M059J (cell line): ENCODE data around the gene ERVH48-1. TPM values are rescaled to one million over a fixed set of nuclear protein-coding genes. Genes with fewer than 3 reads are reported as not detected.
"Not testable (repeated sequence)": the region's sequence is repeated elsewhere in the genome, so short reads cannot be mapped to it uniquely, and the experiment has no call there.

Experiments used
- DNase-seq: peaks from one replicate; pipeline ENCODE4 v3.0.0-alpha.2; 2012; ENCODE audit warnings: low read depth
- total RNA-seq: library from RNA; depleted of rRNA; stranded (reverse); fragments of >200 nt; shearing (Covaris generic); gene quantifications from 2 replicates; pipeline ENCODE4 v1.2.3, GENCODE V29; 2014; rRNA removed

The ERVH48-1 gene
- total RNA-seq = 0.05 TPM in 1 of 2 replicates, not detected in the other

DNA sequence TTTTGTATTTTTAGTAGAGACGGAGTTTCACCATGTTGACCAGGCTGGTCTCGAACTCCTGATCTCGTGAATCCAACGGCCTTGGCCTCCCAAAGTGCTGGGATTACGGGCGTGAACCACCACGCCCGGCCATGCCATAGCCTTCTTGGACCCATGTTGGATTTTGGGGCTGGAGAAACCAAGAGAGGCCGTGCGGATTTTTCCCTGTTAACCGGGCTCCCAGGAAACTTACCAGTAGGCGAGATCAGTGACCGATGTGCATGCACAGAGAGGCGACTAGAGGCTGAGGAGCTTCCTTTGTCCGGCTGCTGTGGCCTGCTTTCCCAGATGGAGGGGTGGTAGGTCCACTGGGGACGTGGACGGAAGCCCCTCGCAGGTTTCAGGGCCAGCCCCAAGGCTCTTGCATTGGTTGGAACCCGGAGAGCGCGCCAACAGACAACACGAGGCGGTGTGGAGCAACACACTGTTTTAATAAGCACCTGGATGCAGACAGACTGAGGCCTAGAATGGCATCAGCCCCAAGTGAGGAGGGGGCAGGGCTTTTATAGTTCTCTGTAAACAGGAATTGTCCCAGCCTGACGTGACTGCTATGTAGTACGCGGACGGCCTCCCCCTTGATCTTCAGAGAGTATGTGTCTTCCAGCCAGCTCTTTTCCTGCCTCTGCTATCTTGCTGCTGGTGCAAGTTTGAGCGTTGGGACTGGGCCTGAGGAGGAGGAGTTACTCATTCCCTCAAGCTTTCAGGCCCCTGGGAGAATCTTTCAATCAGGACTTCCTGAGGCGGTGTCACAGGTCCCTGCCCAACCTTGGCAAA is at the start of gene ERVH48-1:
Gene ERVH48-1 (minus strand): TSS at position 517 of the 813 bp plus-strand sequence. CDS start 6,624 bp downstream, outside the sequence.
- no peak for DNase-seq

DNA sequence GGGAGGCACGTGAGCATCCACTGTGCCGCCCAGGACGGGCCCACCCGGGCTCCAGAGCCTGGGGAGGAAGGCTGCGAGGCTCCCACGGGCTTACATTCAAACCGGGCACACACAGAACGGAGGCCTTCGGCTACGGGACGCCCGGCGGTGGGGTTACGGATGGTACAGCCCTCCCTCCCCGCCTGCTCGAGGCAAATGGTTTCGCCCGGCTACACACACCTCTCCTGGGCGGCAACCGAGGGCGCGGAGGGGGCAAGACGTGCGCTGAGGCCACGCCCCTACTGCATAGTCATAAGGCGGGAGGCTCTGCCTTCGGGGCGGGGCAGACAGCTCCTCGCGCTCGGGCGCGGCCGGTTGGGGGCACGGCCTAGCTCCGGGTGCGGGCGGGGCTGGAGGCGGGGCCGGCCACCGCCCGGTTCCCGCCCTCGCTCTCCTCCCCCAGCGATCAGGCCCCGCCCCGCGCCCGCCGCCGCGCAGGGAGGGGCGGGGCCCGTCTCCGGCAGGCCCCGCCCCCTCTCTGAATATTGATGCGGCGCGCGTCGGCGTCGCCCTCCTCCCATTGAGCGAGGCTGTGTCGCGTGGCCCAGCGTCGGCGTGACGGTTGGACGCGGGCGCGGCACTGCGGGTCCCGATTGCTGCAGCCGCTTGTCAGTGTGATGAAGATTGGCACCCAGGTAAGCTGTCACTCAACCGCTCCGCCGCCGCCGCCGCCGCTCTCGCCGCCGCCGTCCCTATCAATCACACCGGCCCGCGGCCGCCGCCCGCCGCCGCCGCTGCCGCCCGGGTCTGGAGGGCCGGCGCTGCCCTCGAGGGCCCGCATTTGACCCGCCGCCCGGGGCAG is 48.8 kb upstream of the ERVH48-1 start, which contains the start of gene PKNOX1:
Gene PKNOX1 (plus strand): TSS at position 572 of the 841 bp plus-strand sequence. CDS start 29,820 bp downstream, outside the sequence.
- peak; percentile 98 for DNase-seq

DNA sequence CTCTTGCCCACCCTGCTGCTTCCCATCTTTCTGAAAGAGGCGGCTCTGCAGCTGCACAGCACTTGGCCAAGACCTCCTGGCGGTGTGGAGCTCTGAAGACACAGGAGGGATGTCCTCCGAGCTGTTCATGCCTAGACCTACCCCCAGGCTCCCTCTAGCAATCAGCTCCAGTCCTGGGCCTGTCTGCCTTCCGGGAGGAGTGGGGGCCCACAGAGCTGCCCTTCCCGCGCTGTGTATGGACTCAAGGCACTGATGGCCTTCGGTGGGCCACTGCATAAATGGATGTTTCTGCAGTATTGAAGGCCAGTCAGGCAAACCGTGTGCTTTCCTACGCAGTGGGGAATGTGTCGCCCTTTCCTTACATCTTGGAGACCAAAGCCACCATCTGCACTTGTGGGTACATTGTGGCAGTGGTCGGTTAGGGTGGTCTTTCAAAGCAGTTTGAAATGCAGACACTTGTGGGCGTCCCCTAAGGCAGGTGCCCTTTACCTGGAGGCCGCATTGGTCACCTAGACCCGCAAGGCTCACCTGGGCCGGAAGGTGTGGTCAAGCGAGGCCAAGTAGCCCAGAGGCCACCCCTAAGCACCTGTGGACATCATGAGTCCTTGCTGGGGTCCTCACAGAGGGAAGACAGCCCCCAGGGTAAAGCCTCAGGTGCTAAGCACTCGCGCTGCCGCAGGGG is 48.0 kb upstream of the ERVH48-1 start:
- DNase-seq = no peak

DNA sequence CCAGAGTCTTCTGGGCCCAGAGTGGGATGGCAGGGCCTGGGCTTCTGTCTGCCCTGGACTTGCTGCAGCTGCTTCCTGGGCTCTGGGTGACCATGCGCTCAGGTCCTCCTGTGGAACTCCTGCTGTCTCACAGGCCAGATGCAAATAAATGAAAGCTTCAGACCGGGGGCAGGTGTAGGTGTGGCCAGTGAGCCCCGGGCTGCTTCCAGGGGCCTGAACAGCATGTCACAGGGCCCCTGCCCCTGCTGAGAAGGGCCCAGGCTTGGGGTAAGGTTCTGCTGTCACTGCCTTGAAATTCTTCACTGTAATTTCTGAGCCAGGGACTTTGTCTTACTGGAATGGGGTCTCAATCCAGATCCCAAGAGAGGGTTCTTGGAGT is 46.5 kb upstream of the ERVH48-1 start:
- no peak for DNase-seq

DNA sequence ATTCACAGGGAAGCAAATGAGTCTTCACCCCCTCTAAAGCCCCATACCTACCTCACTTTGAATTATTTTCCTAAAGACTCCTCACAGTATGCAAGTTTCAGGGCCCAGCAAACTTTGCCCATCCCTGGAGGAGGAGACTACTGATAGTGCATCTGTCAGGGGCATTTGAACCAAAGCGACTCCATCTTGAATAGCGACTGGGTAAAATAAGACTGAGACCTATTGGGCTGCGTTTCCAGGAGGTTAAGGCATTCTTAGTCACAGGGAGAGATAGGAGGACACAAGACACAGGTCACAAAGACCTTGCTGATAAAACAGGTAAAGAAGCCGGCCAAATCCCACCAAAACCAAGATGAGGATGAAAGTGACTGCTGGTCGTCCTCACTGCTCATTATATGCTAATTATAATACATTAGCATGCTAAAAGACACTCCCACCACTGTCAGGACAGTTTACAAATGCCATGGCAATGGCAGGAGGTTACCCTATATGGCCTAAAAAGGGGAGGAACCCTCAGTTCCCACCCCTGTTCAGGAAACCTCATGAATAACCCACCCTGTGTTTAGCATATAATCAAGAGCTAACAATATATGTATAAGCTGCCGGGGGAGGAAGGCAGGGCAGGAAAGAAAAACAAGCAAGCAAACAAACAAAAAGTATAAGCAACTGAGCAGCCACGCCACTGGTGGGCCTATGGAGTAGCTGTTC is 45.7 kb upstream of the ERVH48-1 start:
- no peak for DNase-seq

DNA sequence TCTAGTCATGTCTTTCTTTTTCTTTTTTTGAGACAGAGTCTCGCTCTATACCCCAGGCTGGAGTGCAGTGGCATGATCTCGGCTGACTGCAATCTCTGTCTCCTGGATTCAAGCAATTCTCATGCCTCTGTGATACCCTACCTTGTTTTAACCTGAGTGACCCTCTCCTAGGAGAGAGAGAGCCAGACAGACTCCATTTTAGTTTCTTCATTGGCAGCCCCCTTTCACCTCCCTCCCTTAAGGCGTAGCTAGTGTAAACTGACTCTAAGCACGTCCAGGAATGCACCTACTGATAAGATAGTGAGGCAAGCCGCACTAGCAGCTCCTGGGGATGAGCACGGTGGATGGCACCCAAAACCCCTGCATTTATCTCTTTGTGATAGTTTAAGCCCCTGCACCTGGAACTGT is 43.8 kb upstream of the ERVH48-1 start:
- no peak for DNase-seq

DNA sequence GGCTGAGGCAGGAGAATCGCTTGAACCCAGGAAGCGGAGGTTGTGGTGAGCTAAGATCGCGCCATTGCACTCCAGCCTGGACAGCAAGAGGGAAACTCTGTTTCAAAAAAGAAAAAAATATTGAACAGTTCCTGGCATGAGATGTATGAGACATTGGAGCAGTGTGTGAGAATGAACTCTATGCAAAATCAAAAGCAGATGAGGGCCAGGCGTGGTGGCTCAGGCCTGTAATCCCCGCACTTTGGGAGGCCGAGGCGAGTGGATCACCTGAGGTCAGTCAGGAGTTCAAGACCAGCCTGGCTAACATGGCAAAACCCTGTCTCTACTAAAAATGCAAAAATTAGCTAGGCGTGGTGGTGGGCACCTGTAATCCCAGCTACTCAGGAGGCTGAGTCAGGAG is 42.2 kb upstream of the ERVH48-1 start:
- not testable (repeated sequence) for DNase-seq

DNA sequence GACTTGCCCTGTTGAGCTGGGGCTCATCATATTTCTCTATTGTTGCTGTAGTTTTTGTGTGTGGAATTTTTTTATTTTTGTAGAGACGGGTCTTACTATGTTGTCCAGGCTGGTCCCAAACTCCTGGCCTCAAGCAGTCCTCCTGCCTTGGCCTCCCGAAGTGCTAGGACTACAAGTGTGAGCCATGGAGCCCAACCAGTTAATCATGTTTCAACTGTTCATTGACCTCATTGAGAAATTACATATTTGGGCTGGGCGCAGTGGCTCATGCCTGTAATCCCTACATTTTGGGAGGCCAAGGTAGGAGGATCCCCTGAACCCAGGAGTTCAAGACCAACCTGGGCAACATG is 39.8 kb upstream of the ERVH48-1 start:
- no peak for DNase-seq

DNA sequence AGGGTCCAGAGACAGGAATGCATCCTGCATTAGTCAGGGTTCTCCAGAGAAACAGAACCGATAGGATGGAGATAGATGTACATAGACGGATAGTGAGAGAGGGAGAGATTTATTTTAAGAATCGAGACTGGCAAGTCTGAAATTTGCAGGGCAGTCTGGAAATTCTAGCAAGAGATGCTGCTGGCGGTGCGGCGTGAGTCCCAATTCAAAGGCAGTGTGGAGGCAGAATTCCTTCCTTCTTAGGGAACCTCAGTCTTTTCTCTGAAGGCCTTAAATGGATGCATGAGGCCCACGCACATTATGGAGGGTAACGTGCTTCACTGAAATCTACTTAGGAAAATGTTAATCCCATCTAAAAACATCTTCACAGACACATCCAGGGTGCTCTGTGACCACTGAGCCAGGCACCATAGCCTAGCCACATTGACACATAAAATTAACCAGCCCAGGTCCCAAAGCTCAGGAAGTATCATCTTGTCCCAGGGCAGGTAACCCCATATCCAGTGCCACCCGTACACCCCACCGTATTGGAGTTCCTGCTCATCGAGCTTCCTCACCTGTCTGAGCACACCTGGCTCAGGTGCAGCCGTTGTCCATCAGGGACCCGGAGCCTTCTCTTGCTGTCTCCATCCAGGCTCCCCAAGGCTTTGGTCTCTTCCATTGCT is 39.2 kb upstream of the ERVH48-1 start:
- no peak for DNase-seq

DNA sequence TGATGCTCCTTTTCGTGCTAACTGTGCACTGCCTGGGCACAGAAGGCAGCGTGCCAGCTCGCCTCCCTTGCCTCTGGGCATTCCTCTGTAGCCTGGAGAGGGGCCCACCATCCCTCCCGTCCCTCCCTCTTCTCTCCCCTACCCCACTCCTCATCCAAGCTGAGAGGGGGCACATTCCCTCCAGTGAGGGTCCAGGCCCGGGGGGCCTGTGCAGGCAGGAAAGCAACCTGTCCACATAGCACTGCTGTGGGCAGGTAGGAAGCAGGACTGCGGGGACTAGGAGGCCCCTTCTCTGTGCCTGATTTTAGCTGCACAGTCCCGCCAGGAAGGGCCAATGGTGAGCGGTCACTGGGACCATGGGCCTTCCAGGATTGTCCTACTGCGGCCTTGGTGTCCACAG is 38.7 kb upstream of the ERVH48-1 start:
- DNase-seq = no peak

DNA sequence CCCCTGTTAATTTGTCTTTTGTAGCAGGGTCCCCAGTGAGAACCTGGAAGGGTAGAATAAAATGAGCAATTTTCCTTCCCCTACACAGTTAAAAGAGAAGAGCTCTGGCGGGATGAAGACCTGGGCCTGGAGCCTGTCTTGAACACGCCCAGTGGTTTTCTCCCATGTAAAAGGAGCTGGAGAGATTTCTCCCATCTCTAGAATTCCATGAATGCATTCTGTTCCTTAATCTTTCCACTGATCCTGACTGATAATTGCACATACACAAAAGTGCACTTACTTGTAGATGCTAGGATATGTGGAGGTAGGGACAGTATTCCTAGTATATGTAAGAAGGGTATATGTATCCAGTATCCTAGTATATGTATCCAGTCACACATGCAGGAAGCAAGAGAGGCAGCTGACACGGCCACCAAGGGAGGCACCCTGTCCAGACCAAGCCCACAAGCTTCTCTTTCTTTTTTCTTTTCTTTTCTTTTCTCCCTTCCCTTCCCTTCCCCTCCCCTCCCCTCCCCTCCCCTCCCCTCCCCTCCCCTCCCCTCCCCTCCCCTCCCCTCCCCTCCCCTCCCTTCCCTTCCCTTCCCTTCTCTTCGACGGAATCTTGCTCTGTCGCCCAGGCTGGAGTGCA is 37.1 kb upstream of the ERVH48-1 start:
- DNase-seq = no peak

DNA sequence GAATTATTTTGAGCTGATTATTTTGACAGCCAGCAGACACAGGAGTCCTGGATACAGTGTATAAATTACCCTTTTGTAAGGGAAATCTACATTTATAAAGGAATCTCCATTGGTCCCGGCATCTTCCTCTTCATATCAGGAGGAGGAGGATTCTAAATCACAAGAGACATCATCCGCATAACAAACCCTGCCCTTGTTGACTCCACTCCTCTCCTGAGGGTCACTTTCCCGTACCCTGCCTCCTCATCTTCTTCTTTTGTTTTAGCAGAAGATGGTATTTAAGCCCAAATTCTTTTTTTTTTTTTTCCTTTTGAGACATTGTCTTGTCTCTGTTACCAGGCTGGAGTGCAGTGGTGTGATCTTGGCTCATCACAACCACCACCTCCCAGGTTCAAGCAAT is 34.3 kb upstream of the ERVH48-1 start:
- DNase-seq = no peak

DNA sequence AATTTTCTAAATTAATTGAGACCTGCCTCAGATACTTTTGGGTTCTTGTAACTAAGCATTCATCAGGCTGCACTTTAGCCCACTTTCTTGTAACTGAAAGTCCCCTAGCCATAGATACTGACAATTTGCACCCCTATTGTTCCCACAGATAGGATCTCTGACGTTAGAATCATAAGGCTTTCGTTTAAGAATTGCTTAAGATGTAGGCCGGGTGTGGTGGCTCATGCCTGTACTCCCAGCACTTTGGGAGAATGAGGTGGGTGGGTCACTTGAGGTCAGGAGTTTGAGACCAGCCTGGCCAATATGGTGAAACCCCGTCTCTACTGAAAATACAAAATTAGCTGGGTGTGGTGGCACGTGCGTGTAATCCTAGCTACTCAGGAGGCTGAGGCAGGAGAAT is 32.7 kb upstream of the ERVH48-1 start:
- not testable (repeated sequence) for DNase-seq

DNA sequence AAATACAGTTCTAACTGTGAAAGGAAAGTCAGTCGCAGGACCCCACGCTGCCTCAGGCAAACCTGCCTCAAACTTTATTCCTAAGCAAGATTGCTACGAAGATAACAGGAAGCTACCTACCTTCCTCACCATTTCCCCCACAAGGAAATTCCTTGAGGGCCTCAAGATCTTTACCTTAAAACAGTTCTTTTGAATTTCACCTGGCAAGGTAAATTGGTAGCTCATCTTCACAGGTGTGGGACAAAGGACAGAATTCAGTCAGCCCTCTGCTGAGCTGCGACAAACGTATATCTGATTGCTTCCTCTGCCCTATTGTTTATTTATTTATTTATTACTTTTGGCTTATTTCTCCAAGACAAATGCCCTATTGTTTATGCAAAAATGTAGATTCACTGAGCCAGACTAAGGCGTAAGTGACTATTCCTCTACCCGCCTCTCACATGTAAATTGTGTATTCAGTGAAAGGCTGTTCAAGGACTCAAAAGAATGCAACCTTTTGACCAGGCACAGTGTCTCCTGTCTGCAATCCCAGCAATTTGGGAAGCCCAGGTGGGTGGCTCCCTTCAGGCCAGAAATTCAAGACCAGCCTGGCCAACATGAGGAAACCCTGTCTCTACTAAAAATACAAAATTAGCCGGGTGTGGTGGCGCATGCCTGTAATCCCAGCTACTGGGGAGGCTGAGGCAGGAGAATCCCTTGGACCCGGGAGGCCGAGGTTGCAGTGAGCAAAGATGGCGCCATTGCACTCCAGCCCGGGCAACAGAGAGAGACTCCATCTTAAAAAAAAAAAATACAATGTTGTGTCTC is 31.6 kb upstream of the ERVH48-1 start:
- no peak for DNase-seq

DNA sequence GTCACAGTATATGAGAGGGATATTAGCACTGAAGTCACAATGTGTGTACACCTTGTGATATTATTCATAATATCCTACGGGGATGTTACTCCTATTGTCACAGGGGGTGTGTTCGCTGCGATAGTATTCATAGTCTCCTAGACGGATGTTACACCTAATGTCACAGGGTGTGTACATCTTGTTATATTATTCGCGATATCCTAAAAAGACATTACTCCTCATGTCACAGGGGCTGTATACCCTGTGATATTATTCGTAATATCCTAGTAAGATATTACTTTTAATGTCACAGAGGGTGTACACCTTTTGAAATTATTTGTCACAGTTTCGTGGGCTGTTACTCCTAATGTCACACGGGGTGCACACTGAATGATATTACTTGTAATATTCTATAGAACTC is 25.8 kb upstream of the ERVH48-1 start:
- DNase-seq = not testable (repeated sequence)

DNA sequence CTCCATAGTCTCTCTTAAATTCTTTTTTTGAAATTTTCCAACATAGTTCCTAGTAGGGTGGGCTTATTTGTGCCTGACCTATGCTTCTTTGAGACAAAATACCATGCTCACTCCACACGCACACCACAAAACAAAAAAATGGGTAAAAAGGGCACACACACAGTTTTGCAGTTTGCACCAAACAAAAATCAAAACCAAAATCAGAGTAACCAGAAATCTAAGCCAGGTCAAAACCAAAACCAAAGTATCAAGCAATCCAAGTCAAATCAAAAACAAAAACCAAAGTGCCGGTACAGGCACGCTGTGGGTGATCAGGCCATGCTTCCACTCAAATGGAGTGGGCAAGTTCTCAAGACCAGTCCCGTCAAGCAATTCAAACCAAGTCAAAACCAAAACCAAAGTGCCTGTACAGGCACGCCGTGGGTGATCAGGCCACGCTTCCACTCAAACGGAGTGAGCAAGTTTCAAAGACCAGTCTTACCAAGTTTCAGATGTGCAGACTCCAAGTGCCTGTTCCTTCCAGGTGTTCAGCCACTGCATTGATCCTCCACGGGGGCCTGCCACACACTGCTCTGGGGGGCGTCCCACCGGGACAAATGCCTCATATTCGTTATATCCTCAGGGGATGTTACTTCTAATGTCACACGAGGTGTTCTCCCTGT is 23.8 kb upstream of the ERVH48-1 start:
- DNase-seq = not testable (repeated sequence)

DNA sequence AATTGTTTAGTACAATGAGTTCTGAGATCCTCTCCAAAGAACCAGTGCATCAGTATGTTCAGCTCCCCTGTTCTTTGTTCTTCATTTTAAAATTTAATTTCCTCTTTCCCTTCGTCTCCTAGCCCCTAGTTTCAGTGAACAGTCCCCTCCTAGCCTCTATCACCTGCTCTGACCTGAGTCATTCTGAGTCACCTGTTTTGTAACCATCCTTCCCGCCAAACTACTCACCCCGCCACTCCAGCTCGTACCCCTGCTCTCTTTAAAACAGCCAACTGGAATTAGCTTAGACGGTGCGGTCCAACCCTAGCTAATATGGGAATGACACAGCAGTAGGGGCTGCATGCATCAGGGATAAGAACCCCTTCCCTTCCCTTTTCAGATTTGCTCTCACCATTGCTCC is 16.8 kb upstream of the ERVH48-1 start:
- DNase-seq = no peak

DNA sequence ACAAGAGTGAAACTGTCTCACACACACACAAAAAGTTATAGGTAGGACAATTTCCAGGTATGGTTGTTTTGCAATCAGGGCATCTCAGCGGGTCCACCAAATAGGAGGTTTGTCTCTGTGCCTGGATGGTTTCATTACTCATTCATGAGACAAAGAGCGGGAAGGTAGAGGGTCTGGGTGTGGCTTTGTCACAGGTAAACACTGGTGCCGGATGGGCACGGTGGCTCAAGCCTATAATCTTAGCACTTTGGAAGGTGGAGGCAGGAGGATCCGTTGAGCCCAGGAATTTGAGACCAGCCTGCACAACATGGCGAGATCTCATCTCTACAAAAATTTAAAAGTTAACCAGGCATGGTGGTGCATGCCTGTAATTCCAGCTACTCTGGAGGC is 16.3 kb upstream of the ERVH48-1 start:
- no peak for DNase-seq
